Keratinocyte (primary cell): ENCODE data around the gene FARP1. TPM values are rescaled to one million over a fixed set of nuclear protein-coding genes. Genes with fewer than 3 reads are reported as not detected.
A peak's percentile ranks its signal among the peaks of the same experiment; 100 is the strongest.

ENCODE experiments used
- DNase-seq: peaks from one replicate; pipeline ENCODE4 v3.0.0-alpha.2; 2011; ENCODE audit warnings: low read depth, missing footprints, low spot score
- FAIRE-seq: peaks from 2 replicates; lab custom pipeline; 2011; peaks lifted over from hg19 to GRCh38; lab: Jason Lieb, UNC
- H2AFZ ChIP-seq: 2 replicates; pipeline ENCODE4 v1.6.0; 2012; ENCODE audit warnings: low read length, control low read depth, inconsistent platforms; ENCODE audit not compliant: control insufficient read depth
- H3K27ac ChIP-seq: 2 replicates; pipeline ENCODE4 v1.5.1; 2011; ENCODE audit warnings: low read length; ENCODE audit not compliant: control insufficient read depth, insufficient read depth
- H3K27me3 ChIP-seq: 3 replicates; pipeline ENCODE4 v1.6.0; 2011; ENCODE audit warnings: low read length; ENCODE audit not compliant: control insufficient read depth, insufficient read depth; ENCODE audit errors: extremely low read depth
- H3K36me3 ChIP-seq, 2 experiments: 2 replicates in 1 of 2; 3 replicates in 1 of 2; pipeline ENCODE4 v1.5.1; 2011; ENCODE audit warnings: low read length in 2 of 2, mild to moderate bottlenecking in 1 of 2; ENCODE audit not compliant: control insufficient read depth in 2 of 2, insufficient read depth in 2 of 2; ENCODE audit errors: extremely low read depth in 1 of 2
- H3K4me1 ChIP-seq: 3 replicates; pipeline ENCODE4 v1.5.1; 2011; ENCODE audit warnings: low read length; ENCODE audit not compliant: control insufficient read depth, insufficient read depth; ENCODE audit errors: extremely low read depth
- H3K4me2 ChIP-seq: 3 replicates; pipeline ENCODE4 v1.6.0; 2011; ENCODE audit warnings: low read depth, low read length; ENCODE audit not compliant: control insufficient read depth, insufficient read depth; ENCODE audit errors: extremely low read depth
- H3K4me3 ChIP-seq, 3 experiments: fragments of 200-600 bp in 1 of 3; sonication (generic) in 1 of 3; 2 replicates in 2 of 3; 3 replicates in 1 of 3; pipeline ENCODE4 v1.5.1; 2011 to 2016; ENCODE audit warnings: low read length in 3 of 3, mild to moderate bottlenecking in 3 of 3, control low read depth in 2 of 3, inconsistent platforms in 1 of 3, low read depth in 1 of 3, mixed read lengths in 1 of 3, mixed run types in 1 of 3, moderate library complexity in 1 of 3; ENCODE audit not compliant: control insufficient read depth in 2 of 3, insufficient read depth in 2 of 3; ENCODE audit errors: extremely low read depth in 1 of 3
- H3K79me2 ChIP-seq: 2 replicates; pipeline ENCODE4 v1.6.0; 2012; ENCODE audit warnings: low read length; ENCODE audit not compliant: control insufficient read depth, insufficient read depth
- H3K9ac ChIP-seq: 3 replicates; pipeline ENCODE4 v1.6.0; 2011; ENCODE audit warnings: low read length; ENCODE audit not compliant: control insufficient read depth, insufficient read depth; ENCODE audit errors: extremely low read depth
- H3K9me1 ChIP-seq: 3 replicates; pipeline ENCODE4 v1.6.0; 2011; ENCODE audit warnings: low read length; ENCODE audit not compliant: control insufficient read depth, insufficient read depth; ENCODE audit errors: extremely low read depth
- H3K9me3 ChIP-seq: 2 replicates; pipeline ENCODE4 v1.5.1; 2012; ENCODE audit warnings: low read depth, low read length; ENCODE audit not compliant: control insufficient read depth
- H4K20me1 ChIP-seq: 3 replicates; pipeline ENCODE4 v1.6.0; 2011; ENCODE audit warnings: low read length; ENCODE audit not compliant: control insufficient read depth, insufficient read depth; ENCODE audit errors: extremely low read depth
- CTCF ChIP-seq, 3 experiments: IDR thresholded peaks in 1 of 3; conservative IDR thresholded peaks in 1 of 3; optimal IDR thresholded peaks in 1 of 3; 2 replicates in 2 of 3; 3 replicates in 1 of 3; pipeline versions ENCODE3 to v1.5.1; 2011; ENCODE audit warnings: low read length in 3 of 3, mild to moderate bottlenecking in 3 of 3, moderate library complexity in 2 of 3, control low read depth in 1 of 3, inconsistent platforms in 1 of 3; ENCODE audit not compliant: insufficient read depth in 2 of 3; ENCODE audit errors: extremely low read depth in 1 of 3
- EZH2 ChIP-seq: IDR thresholded peaks from one replicate; pipeline ENCODE4 v1.6.1; 2012; ENCODE audit warnings: inconsistent platforms, mild to moderate bottlenecking, low read length, moderate library complexity
- dilution Hi-C: fragments of 300-500 bp; cut with MboI; formaldehyde crosslinking; loops from one replicate; pipeline ENCODE4 v1.7.0; 2020; ENCODE audit warnings: low sequenced_read_pairs; ENCODE audit not compliant: extremely low pct_ligation_motif_present
- polyA plus RNA-seq, 5 experiments: library from polyadenylated mRNA; depleted of rRNA in 3 of 5; stranded (reverse) in 3 of 5; stranded (forward) in 1 of 5; unstranded in 1 of 5; fragments of >200 nt; gene quantifications; 1 replicate in 1 of 5; 2 replicates in 3 of 5; 3 replicates in 1 of 5; pipeline versions ENCODE4 v1.2.1 to v1.2.3, GENCODE V29; 2011 to 2012; ENCODE audit warnings: missing spikeins in 2 of 5, low read depth in 1 of 5, low replicate concordance in 1 of 5

The FARP1 gene
- polyA plus RNA-seq, 1 donor (not counting 4 experiments of a cell fraction or from before 2014, with no cell fraction given) = 10.3 TPM

DNA sequence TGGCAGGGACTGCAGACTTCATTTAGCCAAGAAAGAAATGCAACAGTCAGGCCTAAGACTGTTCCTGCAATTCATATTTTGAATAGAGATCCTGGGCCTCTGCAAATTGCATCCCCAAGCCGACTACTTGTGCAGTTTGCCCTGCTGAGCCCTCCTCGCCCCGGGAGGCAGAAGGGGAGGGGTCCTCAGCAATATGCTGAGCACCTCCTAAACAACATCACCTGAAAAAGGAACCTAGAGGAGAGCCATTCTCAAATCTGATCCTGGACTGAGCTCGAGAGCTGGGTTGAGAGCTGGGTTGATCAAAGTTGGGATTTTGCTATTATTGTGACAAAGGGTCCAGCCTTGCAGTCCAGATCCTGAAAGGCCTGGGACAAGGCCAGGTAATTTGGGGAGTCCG, 304.2 kb downstream of the FARP1 start:
- peaks cover 15% of the 10 kb centered on the region for H3K4me1 ChIP-seq
- dilution Hi-C loops = no loop called here

GRCh38 chr13:98447881-98448641, 305.2 kb downstream of the FARP1 start:
- no peak for TF ChIP-seq EZH2
- TF ChIP-seq CTCF (optimal IDR thresholded peaks at IDR 0.05 in 1 of 3, IDR thresholded peaks at IDR 0.05 in 1 of 3, conservative IDR thresholded peaks at IDR 0.05 in 1 of 3; ENCODE audit: extremely low read depth in 1 of 3, insufficient read depth in 2 of 3, low read length in 3 of 3) = peak in 2 of 3 experiments; percentile 25 to 44
- Histone ChIP-seq H3K36me3 (peaks cover 23 to 35% of the 10 kb centered on the region in 2 experiments), H3K9me3 (no peaks in the 10 kb centered on the region), H3K79me2 (peaks cover 3% of the 10 kb centered on the region), H3K9ac (no peak overlapping the region), H4K20me1 (no peaks in the 10 kb centered on the region), H2AFZ (no peak overlapping the region), H3K4me3 (no peak overlapping the region), H3K4me1 (peaks cover 12% of the 10 kb centered on the region), H3K9me1 (no peaks in the 10 kb centered on the region), H3K27me3 (no peaks in the 10 kb centered on the region), H3K27ac (no peak overlapping the region), H3K4me2 (no peak overlapping the region)
- DNase-seq (no peak), FAIRE-seq (no peak)
- dilution Hi-C loops = no loop called here

More for the DNA sequence above, 304.2 kb downstream of the FARP1 start:
- Histone ChIP-seq H3K36me3 (peaks cover 19 to 31% of the 10 kb centered on the region in 2 experiments), H3K9me3 (no peaks in the 10 kb centered on the region), H3K9ac (no peak overlapping the region), H3K27me3 (no peaks in the 10 kb centered on the region), H2AFZ (no peak overlapping the region), H3K9me1 (no peaks in the 10 kb centered on the region), H3K27ac (no peak overlapping the region), H3K4me3 (no peak overlapping the region), H4K20me1 (no peaks in the 10 kb centered on the region), H3K79me2 (peaks cover 3% of the 10 kb centered on the region), H3K4me2 (no peak overlapping the region)
- FAIRE-seq (no peak), DNase-seq (no peak)
- TF ChIP-seq EZH2 = no peak
